Stomach smooth muscle (tissue), 2 donors: ENCODE measurements around the gene MOB3A.
"Not testable (repeated sequence)": the region's sequence is repeated elsewhere in the genome, so short reads cannot be mapped to it uniquely, and the experiment has no call there.

Source experiments
- H3K27ac ChIP-seq: one replicate; pipeline ENCODE4 v1.7.0; 2013; ENCODE audit warnings: mild to moderate bottlenecking, low read length, inconsistent platforms
- H3K27me3 ChIP-seq, 2 donors: one replicate each; pipeline ENCODE4 v1.7.0; 2013; ENCODE audit warnings: low read length in 2 of 2; ENCODE audit not compliant: insufficient read depth in 2 of 2, control insufficient read depth in 1 of 2
- H3K36me3 ChIP-seq, 2 donors: one replicate each; pipeline ENCODE4 v1.7.0; 2013; ENCODE audit warnings: low read length in 2 of 2; ENCODE audit not compliant: control insufficient read depth in 2 of 2, insufficient read depth in 2 of 2
- H3K4me1 ChIP-seq: one replicate; pipeline ENCODE4 v1.7.0; 2013; ENCODE audit warnings: low read length; ENCODE audit not compliant: control insufficient read depth, insufficient read depth
- H3K4me3 ChIP-seq, 2 donors: one replicate each; pipeline ENCODE4 v1.7.0; 2013; ENCODE audit warnings: low read length in 2 of 2
- H3K9ac ChIP-seq, 2 donors: one replicate each; pipeline ENCODE4 v1.7.0; 2013; ENCODE audit warnings: low read length in 2 of 2, mild to moderate bottlenecking in 1 of 2
- H3K9me3 ChIP-seq, 2 donors: one replicate each; pipeline ENCODE4 v1.7.0; 2013; ENCODE audit warnings: low read length in 2 of 2; ENCODE audit not compliant: control insufficient read depth in 2 of 2
- donor health status: healthy.
- donor health status: Pancreatic carcinoma.

Gene MOB3A

DNA sequence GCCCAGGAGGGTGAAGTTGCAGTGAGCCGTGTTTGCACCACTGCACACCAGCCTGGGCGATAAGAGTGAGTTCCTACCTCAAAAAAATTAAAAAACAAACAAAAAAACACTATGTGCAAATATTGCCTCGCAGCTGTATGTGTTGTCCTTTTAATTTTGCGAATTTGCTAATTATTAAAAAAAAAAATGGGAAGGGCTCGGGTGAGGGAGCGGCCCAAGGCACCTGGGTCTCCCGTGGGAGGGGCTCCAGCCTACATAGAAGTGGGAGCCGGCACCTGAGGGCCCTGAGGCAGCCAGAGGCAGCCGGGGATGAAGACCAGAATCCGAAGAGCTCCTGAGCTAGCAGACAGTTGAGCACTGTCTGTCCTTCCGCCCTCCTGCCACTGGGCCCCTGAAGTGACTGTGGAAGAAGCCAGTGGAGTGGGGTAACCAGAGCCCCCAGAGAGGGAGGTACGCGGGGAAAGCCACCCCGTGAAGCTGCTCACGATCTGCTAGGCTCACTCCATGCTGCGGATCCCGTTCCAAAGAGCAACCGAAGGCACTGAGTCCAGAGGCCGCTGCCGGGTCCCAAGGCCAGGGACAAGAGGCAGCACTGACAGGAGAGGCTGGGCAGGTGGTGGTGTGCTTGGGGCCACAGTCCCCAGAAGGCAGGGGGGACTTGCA, 7.0 kb upstream of the MOB3A start:
- H3K27ac ChIP-seq = no peak overlapping the region
- H3K9me3 ChIP-seq = no peaks in the 10 kb centered on the region
- peaks cover 17 to 44% of the 10 kb centered on the region in 2 donors for H3K36me3 ChIP-seq
- H3K27me3 ChIP-seq = no peaks in the 10 kb centered on the region
- no peak overlapping the region for H3K4me3 ChIP-seq
- H3K9ac ChIP-seq = no peak overlapping the region
- H3K4me1 ChIP-seq = no peaks in the 10 kb centered on the region

DNA sequence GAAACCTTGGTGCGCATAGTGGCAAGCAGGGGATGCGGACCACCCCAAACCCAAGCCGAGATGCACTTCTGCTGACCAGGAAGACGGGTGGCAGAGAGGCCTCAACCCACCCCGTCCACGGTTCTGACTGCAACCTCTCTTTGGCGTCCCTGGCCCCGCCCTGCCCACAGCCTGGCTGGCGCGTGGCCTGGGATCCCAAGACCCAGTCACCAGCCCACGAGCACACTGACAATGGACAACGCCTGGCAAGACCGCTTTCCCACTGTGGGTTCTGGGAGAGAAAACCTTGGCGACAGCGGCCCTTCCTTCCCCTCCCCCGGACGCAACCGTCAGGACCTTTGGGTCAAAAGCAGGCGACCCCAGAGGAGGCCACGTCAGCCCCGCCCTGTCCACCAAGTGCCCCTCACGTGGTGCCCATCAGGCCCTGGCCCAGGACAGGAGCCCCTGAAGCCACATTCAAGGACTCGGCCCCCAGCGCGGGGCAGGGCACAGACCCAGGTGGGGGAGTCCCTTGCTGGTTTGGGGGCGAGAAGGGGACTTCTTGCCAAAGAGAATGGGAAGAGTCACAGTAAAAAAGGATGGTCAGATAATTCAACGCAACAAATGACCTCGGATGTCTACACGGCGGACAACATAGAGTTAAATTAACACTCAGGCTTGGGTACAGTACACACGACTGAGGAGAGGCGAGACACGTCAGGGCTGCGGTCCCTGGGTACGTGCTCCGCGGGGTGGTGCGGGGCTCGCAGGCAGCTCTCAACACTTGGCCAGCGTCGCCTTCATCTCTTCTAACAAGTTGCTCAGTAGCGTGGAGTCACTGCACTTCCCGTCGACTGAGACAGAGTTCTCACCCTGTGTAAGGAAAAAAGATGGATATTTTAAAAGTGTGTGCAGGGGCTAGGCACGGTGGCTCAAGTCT, 5.5 kb upstream of the MOB3A start:
- Histone ChIP-seq H3K4me1 (peaks cover 10% of the 10 kb centered on the region), H3K9ac (no peak overlapping the region), H3K27ac (no peak overlapping the region), H3K9me3 (no peaks in the 10 kb centered on the region), H3K4me3 (no peak overlapping the region), H3K27me3 (no peaks in the 10 kb centered on the region), H3K36me3 (peaks cover 13 to 37% of the 10 kb centered on the region in 2 donors)

DNA sequence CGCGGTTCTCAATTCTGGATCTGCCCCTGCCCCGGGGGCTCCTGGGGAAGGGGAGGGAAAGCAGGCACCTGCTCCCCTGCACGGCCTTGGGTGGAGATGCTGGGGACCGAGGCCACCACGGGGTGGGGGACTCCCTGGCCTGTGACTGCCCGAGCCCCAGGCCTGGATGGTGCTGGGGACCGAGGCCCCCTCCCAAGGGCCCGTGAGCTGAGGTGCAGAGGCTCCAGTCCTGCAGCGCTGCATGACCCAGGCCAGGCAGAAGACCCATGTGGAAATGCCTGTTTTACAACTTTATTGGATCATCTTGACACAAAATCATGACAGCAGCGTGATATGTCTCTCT, 4.6 kb upstream of the MOB3A start:
- Histone ChIP-seq H3K4me3 (no peak overlapping the region), H3K9me3 (no peaks in the 10 kb centered on the region), H3K4me1 (peaks cover 10% of the 10 kb centered on the region), H3K27me3 (no peaks in the 10 kb centered on the region), H3K27ac (no peak overlapping the region), H3K36me3 (peaks cover 13 to 31% of the 10 kb centered on the region in 2 donors), H3K9ac (no peak overlapping the region)

DNA sequence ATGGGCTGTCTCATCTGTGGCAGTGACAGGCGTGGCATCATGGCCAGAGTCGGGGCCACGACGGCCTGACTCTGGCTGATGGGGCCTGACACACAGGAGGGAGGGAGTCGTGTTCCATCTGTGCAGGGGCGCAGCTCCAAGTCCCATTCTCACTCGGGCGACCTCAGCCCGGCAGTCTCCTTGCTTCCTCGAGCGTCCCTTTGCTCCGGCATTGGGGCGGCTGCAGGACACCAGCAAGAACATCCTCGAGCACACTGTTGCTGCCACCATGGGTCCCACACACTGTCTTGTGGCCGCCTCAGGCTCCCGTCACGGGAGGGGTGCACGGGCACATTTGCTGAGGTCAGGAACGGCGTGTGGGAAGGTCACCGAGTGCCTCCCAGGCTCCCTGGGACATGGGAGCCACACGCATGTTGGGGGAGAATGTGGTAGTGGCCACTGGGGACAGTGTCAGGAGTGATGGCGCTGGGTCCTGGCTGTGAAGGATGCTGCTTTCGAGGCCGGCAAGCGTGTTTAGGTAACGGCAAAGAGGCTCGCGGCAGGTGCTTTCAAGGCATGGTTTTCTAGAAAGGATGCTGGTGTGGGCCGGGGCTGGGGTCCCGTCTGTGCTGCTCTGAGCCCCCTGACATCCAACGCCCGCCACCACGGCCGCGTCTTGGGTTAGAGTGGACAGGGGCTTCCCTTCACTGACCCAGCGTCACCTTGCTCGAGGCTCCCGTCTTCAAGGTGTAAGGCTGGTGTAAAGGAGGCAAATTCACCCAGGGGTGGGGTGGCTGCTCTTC, 4.0 kb upstream of the MOB3A start:
- H3K27me3 ChIP-seq = no peaks in the 10 kb centered on the region
- peaks cover 13 to 29% of the 10 kb centered on the region in 2 donors for H3K36me3 ChIP-seq
- H3K9ac ChIP-seq = no peak overlapping the region
- H3K4me3 ChIP-seq = no peak overlapping the region
- no peak overlapping the region for H3K27ac ChIP-seq
- peaks cover 16% of the 10 kb centered on the region for H3K4me1 ChIP-seq
- H3K9me3 ChIP-seq = no peaks in the 10 kb centered on the region

DNA sequence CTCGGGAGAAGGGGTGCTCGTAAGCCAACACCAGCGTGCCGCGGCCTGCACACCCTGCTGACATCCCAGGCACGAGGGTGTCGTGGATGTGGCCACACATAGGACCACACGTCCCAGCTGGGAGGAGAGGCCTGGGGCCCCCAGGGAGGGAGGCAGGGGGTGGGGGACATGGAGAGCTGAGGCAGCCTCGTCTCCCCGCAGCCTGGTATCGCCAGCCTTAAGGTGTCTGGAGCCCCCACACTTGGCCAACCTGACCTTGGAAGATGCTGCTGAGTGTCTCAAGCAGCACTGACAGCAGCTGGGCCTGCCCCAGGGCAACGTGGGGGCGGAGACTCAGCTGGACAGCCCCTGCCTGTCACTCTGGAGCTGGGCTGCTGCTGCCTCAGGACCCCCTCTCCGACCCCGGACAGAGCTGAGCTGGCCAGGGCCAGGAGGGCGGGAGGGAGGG, 3.0 kb upstream of the MOB3A start:
- Histone ChIP-seq H3K4me1 (peaks cover 21% of the 10 kb centered on the region), H3K9me3 (no peaks in the 10 kb centered on the region), H3K27me3 (no peaks in the 10 kb centered on the region), H3K36me3 (peaks cover 13 to 27% of the 10 kb centered on the region in 2 donors), H3K27ac (no peak overlapping the region), H3K4me3 (no peak overlapping the region), H3K9ac (no peak overlapping the region)

GRCh38 chr19:2097886-2098327, 1.8 kb upstream of the MOB3A start:
- Histone ChIP-seq H3K4me1 (peaks cover 31% of the 10 kb centered on the region), H3K27me3 (no peaks in the 10 kb centered on the region), H3K9me3 (no peaks in the 10 kb centered on the region), H3K4me3 (peak overlapping the region in 1 of 2 donors; percentile 78), H3K27ac (no peak overlapping the region), H3K36me3 (peaks cover 13 to 24% of the 10 kb centered on the region in 2 donors), H3K9ac (no peak overlapping the region)

- Histone ChIP-seq H3K4me1 (peaks cover 36% of the 10 kb centered on the region), H3K9ac (peak overlapping the region; percentile 47 to 69), H3K36me3 (peaks cover 13 to 24% of the 10 kb centered on the region in 2 donors)
Measured at GRCh38 chr19:2097203-2097885, 1.2 kb upstream of the MOB3A start.

DNA sequence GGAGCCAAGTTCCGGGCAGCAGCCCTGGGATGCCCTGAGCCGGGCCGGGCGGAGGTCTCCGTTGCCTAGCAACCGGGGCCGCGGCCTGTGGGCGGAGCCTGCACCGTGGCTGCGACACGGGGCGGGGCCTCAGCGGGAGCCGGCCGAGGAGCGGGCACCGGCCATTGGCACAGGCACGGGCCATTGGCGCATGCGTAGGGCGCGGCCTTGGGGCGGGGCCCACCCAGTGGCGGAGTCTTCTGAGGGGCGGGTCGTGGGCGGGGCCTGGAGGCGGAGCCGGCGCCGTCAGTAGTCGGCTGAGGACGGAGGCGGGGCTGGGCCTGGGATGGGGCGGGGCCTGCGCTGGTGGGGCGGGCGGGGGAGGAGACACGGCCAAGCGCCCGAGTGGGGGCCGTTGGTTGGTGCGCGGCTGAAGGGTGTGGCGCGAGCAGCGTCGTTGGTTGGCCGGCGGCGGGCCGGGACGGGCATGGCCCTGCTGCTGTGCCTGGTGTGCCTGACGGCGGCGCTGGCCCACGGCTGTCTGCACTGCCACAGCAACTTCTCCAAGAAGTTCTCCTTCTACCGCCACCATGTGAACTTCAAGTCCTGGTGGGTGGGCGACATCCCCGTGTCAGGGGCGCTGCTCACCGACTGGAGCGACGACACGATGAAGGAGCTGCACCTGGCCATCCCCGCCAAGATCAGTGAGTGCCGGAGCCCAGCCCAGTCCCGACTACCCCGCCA, 515 bp upstream of the MOB3A start, which contains the start of gene IZUMO4:
Gene IZUMO4, plus strand, starts transcription at position 436 of the 723 bp plus-strand sequence. Its CDS starts 31 bp downstream, at position 467.
- Histone ChIP-seq H3K4me1 (peaks cover 40% of the 10 kb centered on the region), H3K27me3 (no peaks in the 10 kb centered on the region), H3K27ac (peak within 1 kb of the TSS; percentile 84), H3K9me3 (no peaks in the 10 kb centered on the region), H3K4me3 (peak within 1 kb of the TSS; percentile 78 to 83), H3K9ac (peak within 1 kb of the TSS; percentile 69 to 85), H3K36me3 (peaks cover 9 to 19% of the 10 kb centered on the region in 2 donors)

More at GRCh38 chr19:2097203-2097885, 1.2 kb upstream of the MOB3A start:
- Histone ChIP-seq H3K27me3 (no peaks in the 10 kb centered on the region), H3K9me3 (no peaks in the 10 kb centered on the region), H3K27ac (peak overlapping the region; percentile 11), H3K4me3 (peak overlapping the region; percentile 59 to 78)

DNA sequence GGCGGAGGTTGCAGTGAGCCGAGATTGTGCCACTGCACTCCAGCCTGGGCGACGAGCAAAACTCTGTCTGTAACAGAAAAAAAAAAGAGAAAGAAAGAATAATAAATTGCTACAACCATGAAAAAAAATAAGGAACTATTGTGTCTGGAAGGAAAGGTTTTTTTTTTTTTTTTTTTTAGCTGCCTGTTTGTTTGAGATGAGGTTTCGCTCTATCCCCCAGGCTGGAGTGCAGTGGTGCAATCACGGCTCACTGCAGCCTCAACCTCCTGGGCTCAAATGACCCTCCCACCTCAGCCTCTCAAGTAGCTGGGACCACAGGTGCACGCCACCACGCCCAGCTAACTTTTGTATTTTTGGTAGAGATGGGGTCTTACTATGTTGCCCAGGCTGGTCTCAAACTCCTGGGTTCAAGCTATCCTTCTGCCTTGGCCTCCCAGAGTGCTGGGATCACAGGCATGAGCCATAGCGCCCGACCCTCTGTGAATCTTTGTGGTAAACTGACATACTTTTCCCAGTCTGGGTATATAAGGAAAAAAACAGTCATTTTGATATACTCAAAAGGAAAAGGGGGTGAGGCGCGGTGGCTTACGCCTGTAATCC, 4.1 kb downstream of the MOB3A start:
- not testable (repeated sequence) for H3K27ac ChIP-seq, H3K9ac ChIP-seq, H3K4me3 ChIP-seq, H3K9me3 ChIP-seq, H3K36me3 ChIP-seq, H3K27me3 ChIP-seq
- H3K4me1 ChIP-seq = peaks cover 58% of the 10 kb centered on the region
